Spleen (tissue), 7 donors: ENCODE data around the gene PTX3.

Source experiments
- POLR2A ChIP-seq, 3 donors: fragments of 450-650 bp; IDR thresholded peaks; one replicate each; pipeline ENCODE4 v1.5.1; 2017; ENCODE audit warnings: antibody characterized with exemption in 3 of 3, mild to moderate bottlenecking in 1 of 3
- TF ChIP-seq, protein P1 (sequence below), 11 experiments: fragments of 200-600 bp in 7 of 11; fragments of 450-650 bp in 4 of 11; sonication (generic) in 4 of 11; IDR thresholded peaks in 8 of 11; conservative IDR thresholded peaks in 3 of 11; 1 replicate in 7 of 11; 2 replicates in 4 of 11; pipeline versions ENCODE4 v1.4.0 to v1.8.0; 2016 to 2021; ENCODE audit warnings: antibody characterized with exemption in 11 of 11, inconsistent platforms in 4 of 11, mild to moderate bottlenecking in 1 of 11
- donor health status: DM: no; HTN: no; CAD: no; lungs with moderate emphysema.
- donor health status: DM: no; HTN: no; CAD: no.
- donor health status: DM: no; HTN: no; CAD: no.

DNA sequence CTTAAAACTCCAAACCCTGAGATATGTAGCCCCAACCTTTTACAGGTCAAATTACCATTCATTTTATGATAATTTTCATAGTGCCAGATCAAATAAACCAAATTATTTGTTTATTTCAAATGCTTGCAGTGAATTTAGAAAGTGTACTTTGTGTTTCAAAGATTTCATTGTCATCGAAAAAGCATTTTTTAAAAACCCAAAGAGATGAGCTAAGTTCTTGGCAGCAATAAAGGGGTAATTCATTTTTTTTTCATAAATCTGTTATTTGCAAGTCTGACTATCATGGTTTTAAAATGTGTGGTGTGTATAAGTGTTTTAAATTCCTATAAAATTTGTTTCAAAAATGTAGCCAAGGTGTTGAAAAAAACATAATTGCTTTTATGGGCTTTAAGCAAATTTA lies 17.2 kb downstream of the PTX3 start:
- TF ChIP-seq, protein P1, sequence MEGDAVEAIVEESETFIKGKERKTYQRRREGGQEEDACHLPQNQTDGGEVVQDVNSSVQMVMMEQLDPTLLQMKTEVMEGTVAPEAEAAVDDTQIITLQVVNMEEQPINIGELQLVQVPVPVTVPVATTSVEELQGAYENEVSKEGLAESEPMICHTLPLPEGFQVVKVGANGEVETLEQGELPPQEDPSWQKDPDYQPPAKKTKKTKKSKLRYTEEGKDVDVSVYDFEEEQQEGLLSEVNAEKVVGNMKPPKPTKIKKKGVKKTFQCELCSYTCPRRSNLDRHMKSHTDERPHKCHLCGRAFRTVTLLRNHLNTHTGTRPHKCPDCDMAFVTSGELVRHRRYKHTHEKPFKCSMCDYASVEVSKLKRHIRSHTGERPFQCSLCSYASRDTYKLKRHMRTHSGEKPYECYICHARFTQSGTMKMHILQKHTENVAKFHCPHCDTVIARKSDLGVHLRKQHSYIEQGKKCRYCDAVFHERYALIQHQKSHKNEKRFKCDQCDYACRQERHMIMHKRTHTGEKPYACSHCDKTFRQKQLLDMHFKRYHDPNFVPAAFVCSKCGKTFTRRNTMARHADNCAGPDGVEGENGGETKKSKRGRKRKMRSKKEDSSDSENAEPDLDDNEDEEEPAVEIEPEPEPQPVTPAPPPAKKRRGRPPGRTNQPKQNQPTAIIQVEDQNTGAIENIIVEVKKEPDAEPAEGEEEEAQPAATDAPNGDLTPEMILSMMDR (IDR thresholded peaks at IDR 0.05 in 8 of 11, conservative IDR thresholded peaks at IDR 0.05 in 3 of 11): no peak
- no peak for TF ChIP-seq POLR2A (IDR thresholded peaks at IDR 0.05)
